Pancreas (tissue), 10 donors: Measurements from ENCODE around the gene TBC1D8. TPM values are rescaled to one million over a fixed set of nuclear protein-coding genes. Genes with fewer than 3 reads are reported as not detected.

Experiments used
- ATAC-seq, 4 donors: fragments of 200-7000 bp; cut with Tn5 transposase; one replicate each; pipeline versions ENCODE4 v1.8.0 to v1.9.1; 2020; ENCODE audit warnings: mild to moderate bottlenecking in 4 of 4, moderate library complexity in 4 of 4
- DNase-seq, 6 donors: peaks; one replicate each; pipeline ENCODE4 v3.0.0-alpha.2; 2020
- FAIRE-seq: peaks from 2 replicates; lab custom pipeline; 2012; peaks lifted over from hg19 to GRCh38; lab: Jason Lieb, UNC
- H3K27ac ChIP-seq, 4 donors: fragments of 200-600 bp; sonication (generic); 1 replicate in 3 of 4; 2 replicates in 1 of 4; pipeline versions ENCODE4 v1.5.0 to v1.8.0; 2020
- H3K27me3 ChIP-seq, 4 donors: fragments of 200-600 bp; one replicate each; pipeline ENCODE4 v1.8.0; 2021
- H3K36me3 ChIP-seq, 3 donors: fragments of 200-600 bp; sonication (generic) in 1 of 3; one replicate each; pipeline versions ENCODE4 v1.5.0 to v1.8.0; 2020 to 2021
- H3K4me1 ChIP-seq, 3 donors: fragments of 200-600 bp; one replicate each; pipeline ENCODE4 v1.8.0; 2021
- H3K4me3 ChIP-seq, 4 donors: fragments of 200-600 bp; sonication (generic) in 2 of 4; one replicate each; pipeline versions ENCODE4 v1.5.0 to v1.8.0; 2020 to 2021
- H3K9me3 ChIP-seq, 4 donors: fragments of 200-600 bp; one replicate each; pipeline ENCODE4 v1.8.0; 2021
- WGBS, 2 donors: extraction: QIAGEN DNeasy Blood & Tissue Kit; methylation state at CpG; one replicate each; pipeline ENCODE4 v1.1.7; 2013; 5-methylcytosine and 5-hydroxymethylcytosine counted together
- intact Hi-C, 3 donors: fragments of 100-400 bp; cut with DNase I; formaldehyde crosslinking; loops; one replicate each; pipeline versions ENCODE4 v1.11.1 to v1.14.2; 2022
- polyA plus RNA-seq, 2 donors: library from polyadenylated mRNA; stranded (reverse); fragments of 200-250 nt; gene quantifications; one replicate each; pipeline ENCODE4 v1.2.3, GENCODE V29; 2013
- total RNA-seq, 6 donors: library from RNA; stranded (reverse); fragmentation: NEBNext Ultra II Directional in 4 of 6; extraction: Animal tissue kit (Norgen Biotek cat#: 25700) in 4 of 6; gene quantifications; one replicate each; pipeline versions ENCODE4 v1.2.1 to v1.2.4, GENCODE V29; 2021 to 2023
- TF ChIP-seq, protein P1 (sequence below), 4 donors: fragments of 200-600 bp; sonication (generic) in 3 of 4; IDR thresholded peaks; one replicate each; pipeline versions ENCODE4 v1.5.0 to v1.8.0; 2021; ENCODE audit warnings: antibody characterized with exemption in 4 of 4
- donor health status: healthy with polysubstance abuse.
- donor health status: DM: no; HTN: no; CAD: no; lungs with moderate emphysema.
- donor health status: DM: no; HTN: no; CAD: no.
- donor health status: control.
- donor health status: control.
- donor health status: Bipolar disorder and iron deficiency.
- donor health status: DM: yes; HTN: yes; CAD: no.
- donor health status: DM: no; HTN: no; CAD: no.
- donor health status: DM: no; HTN: no; CAD: no.
- donor health status: DM: yes; HTN: yes; CAD: no.

The TBC1D8 gene
- total and polyA plus RNA-seq, 8 donors, result 21.3 to 46.2 (median 35.0) TPM

- 91 to 93% methylated on average over 5 of the region's 5 CpGs for WGBS, 2 donors
- H3K9me3 ChIP-seq, result no peaks in the 10 kb centered on the region
- H3K36me3 ChIP-seq, result peaks cover 0 to 44% (median 0%) of the 10 kb centered on the region in 3 donors
- H3K4me1 ChIP-seq, result no peaks in the 10 kb centered on the region
- no peak overlapping the region for H3K27ac ChIP-seq
- H3K4me3 ChIP-seq, result no peak overlapping the region
- FAIRE-seq, result no peak
- TF ChIP-seq, protein P1, sequence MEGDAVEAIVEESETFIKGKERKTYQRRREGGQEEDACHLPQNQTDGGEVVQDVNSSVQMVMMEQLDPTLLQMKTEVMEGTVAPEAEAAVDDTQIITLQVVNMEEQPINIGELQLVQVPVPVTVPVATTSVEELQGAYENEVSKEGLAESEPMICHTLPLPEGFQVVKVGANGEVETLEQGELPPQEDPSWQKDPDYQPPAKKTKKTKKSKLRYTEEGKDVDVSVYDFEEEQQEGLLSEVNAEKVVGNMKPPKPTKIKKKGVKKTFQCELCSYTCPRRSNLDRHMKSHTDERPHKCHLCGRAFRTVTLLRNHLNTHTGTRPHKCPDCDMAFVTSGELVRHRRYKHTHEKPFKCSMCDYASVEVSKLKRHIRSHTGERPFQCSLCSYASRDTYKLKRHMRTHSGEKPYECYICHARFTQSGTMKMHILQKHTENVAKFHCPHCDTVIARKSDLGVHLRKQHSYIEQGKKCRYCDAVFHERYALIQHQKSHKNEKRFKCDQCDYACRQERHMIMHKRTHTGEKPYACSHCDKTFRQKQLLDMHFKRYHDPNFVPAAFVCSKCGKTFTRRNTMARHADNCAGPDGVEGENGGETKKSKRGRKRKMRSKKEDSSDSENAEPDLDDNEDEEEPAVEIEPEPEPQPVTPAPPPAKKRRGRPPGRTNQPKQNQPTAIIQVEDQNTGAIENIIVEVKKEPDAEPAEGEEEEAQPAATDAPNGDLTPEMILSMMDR (IDR thresholded peaks at IDR 0.05), result no peak
- no peak for ATAC-seq
- no peak for DNase-seq
- intact Hi-C loops, result no loop called here
- H3K27me3 ChIP-seq, result no peaks in the 10 kb centered on the region
These were observed 159.8 kb downstream of the TBC1D8 start for GRCh38 chr2:100991404-100991773.

DNA sequence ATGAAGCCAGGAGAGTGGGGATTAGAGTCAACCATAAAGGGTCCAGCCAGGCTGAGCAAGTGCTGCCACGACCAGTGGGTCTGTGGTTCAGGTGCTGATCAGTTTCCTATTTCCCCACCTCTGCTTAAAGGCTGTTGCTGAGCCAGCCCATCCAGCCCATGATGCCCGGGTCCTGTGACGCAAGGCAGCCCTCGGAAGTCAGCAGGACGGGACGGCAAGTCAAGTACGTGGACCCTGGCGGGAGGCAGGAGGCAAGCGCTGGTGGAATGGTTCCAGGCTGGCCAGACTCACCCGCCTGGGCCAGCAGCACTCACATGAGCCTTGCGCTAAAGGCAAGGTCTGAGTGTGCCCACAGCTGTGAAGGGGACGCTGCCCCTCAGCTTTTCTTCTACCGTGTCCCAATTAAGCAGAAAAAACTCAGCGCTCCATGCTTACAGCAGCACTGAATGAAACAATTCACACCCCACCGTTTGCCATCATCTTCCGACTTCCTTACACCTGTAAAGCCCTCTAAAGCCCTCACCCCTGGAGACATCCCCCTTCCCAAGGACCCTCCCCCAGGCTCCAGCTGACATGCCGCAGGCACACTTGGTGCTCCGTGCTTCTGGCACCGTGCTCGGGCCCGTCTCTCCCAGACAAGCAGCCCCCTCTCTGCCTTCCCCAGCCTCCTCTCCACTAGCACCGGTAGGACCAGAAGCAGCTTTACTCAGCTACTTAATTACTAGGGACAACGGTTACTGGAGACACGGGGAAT lies 160.4 kb downstream of the TBC1D8 start:
- WGBS, 2 donors, result 88 to 89% methylated on average over 24 of the region's 24 CpGs
- no peak overlapping the region for H3K27ac ChIP-seq
- DNase-seq (no peak), FAIRE-seq (no peak), ATAC-seq (no peak)
- TF ChIP-seq, protein P1 (IDR thresholded peaks at IDR 0.05), result no peak
- H3K36me3 ChIP-seq, result peaks cover 0 to 38% (median 0%) of the 10 kb centered on the region in 3 donors
- no peaks in the 10 kb centered on the region for H3K27me3 ChIP-seq
- no peaks in the 10 kb centered on the region for H3K4me1 ChIP-seq
- no peak overlapping the region for H3K4me3 ChIP-seq
- H3K9me3 ChIP-seq, result no peaks in the 10 kb centered on the region
- intact Hi-C loops, result no loop called here

GRCh38 chr2:100990166-100990565 lies 161.0 kb downstream of the TBC1D8 start:
- DNase-seq (no peak), FAIRE-seq (no peak), ATAC-seq (no peak)
- intact Hi-C loops, result no loop called here
- 89 to 92% methylated on average over 9 of the region's 9 CpGs for WGBS, 2 donors
- Histone ChIP-seq H3K36me3 (peaks cover 0 to 34% (median 0%) of the 10 kb centered on the region in 3 donors), H3K4me3 (no peak overlapping the region), H3K27ac (no peak overlapping the region), H3K9me3 (no peaks in the 10 kb centered on the region), H3K4me1 (no peaks in the 10 kb centered on the region), H3K27me3 (no peaks in the 10 kb centered on the region)
- TF ChIP-seq, protein P1 (IDR thresholded peaks at IDR 0.05), result no peak

DNA sequence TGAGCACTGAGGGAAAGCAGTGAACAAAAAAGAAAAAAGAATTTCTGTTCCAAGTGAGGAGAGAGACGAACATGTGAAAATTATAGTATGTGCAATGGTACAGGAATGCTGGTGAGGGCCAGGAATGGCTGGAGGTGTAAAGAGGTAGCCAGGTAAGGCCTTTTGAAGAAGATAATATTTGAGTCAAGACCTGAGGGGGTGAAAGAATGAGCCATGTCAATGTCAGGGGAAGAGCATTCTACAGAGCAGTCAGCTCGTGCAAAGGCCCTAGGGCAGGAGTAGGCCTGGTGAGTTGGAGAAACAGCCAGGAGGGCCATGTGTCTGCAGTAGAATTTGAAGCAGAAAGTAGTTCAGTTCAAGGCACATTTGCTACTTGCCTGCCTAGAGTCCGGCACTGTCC lies 161.5 kb downstream of the TBC1D8 start:
- Histone ChIP-seq H3K36me3 (peaks cover 0 to 29% (median 0%) of the 10 kb centered on the region in 3 donors), H3K27ac (no peak overlapping the region), H3K4me3 (no peak overlapping the region), H3K4me1 (no peaks in the 10 kb centered on the region), H3K9me3 (no peaks in the 10 kb centered on the region), H3K27me3 (no peaks in the 10 kb centered on the region)
- intact Hi-C loops, result loop anchor here in 2 of 3 donors (5.0 to 10.0 kb wide), 2 partner anchors 255 to 387 kb away; no protein-coding TSS in a partner anchor
- TF ChIP-seq, protein P1 (IDR thresholded peaks at IDR 0.05), result no peak
- no peak for ATAC-seq
- no peak for FAIRE-seq
- 93 to 97% methylated on average over 3 of the region's 3 CpGs for WGBS, 2 donors
- DNase-seq, result no peak
